ENCODE data around the gene RABGAP1L.
"Not testable (repeated sequence)": the region's sequence is repeated elsewhere in the genome, so short reads cannot be mapped to it uniquely, and the experiment has no call there.

RABGAP1L gene

GRCh38 chr1:174408146-174408545 lies 248.8 kb downstream of the RABGAP1L start:
- no peak overlapping the region for H3K4me3 Mint-ChIP-seq

DNA sequence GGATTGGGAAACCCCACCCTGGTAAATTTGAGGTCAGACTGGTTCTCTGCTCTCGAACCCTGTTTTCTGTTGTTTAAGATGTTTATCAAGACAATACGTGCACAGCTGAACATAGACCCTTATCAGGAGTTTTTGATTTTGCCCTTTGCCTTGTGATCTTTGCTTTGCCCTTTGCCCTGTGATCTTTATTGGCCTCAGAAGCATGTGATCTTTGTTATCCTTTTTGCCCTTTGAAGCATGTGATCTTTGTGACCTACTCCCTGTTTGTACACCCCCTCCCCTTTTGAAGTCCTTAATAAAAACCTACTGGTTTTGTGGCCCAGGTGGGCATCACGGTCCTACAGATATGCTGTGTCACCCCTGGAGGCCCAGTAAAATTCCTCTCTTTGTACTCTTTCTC lies 250.5 kb downstream of the RABGAP1L start:
- not testable (repeated sequence) for H3K36me3 Mint-ChIP-seq (ENCODE audit: low read depth); H3K4me1 Mint-ChIP-seq; H3K4me3 Mint-ChIP-seq; H3K27me3 Mint-ChIP-seq (ENCODE audit: low read depth, poor library complexity); DNase-seq; H3K27ac Mint-ChIP-seq; H3K9me3 Mint-ChIP-seq

More at GRCh38 chr1:174408146-174408545, 248.8 kb downstream of the RABGAP1L start:
- DNase-seq: no peak
- peaks cover 5% of the 10 kb centered on the region for H3K9me3 Mint-ChIP-seq
- no peaks in the 10 kb centered on the region for H3K4me1 Mint-ChIP-seq
- no peak for TF ChIP-seq CTCF (IDR thresholded peaks at IDR 0.05)
- H3K27ac Mint-ChIP-seq: no peak overlapping the region
- no peaks in the 10 kb centered on the region for H3K27me3 Mint-ChIP-seq (ENCODE audit: low read depth, poor library complexity)
- peaks cover 9% of the 10 kb centered on the region for H3K36me3 Mint-ChIP-seq (ENCODE audit: low read depth)

DNA sequence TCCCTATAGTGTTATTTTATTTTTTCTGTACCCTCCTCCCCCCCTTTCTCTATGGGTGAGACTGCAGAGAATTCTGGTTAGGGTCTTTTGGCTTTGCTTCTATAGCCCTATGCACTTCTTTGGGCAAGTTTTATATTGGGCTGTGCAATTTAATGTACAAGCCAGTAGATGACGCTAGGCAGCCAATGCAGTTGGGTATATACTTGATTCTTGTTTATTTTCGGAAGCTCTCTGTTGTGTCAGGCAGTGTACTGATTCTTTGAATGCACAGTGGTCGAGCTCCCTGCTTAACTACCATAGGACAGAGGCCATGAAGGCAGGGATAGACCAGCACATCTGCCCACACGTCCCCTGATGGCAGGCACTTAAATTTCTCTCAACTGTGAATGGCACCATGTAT lies 254.3 kb downstream of the RABGAP1L start:
- DNase-seq: no peak
- TF ChIP-seq CTCF (IDR thresholded peaks at IDR 0.05): peak; percentile 8
- Mint-ChIP-seq H3K4me1 (no peaks in the 10 kb centered on the region), H3K9me3 (peaks cover 5% of the 10 kb centered on the region), H3K27me3 (ENCODE audit: low read depth, poor library complexity) (no peaks in the 10 kb centered on the region), H3K27ac (no peak overlapping the region), H3K4me3 (no peak overlapping the region), H3K36me3 (ENCODE audit: low read depth) (peaks cover 8% of the 10 kb centered on the region)

- no peaks in the 10 kb centered on the region for H3K27me3 Mint-ChIP-seq (ENCODE audit: low read depth, poor library complexity)
- TF ChIP-seq CTCF (IDR thresholded peaks at IDR 0.05): no peak
- no peak overlapping the region for H3K27ac Mint-ChIP-seq
- peaks cover 5% of the 10 kb centered on the region for H3K9me3 Mint-ChIP-seq
- no peaks in the 10 kb centered on the region for H3K4me1 Mint-ChIP-seq
- no peak for DNase-seq
- H3K4me3 Mint-ChIP-seq: no peak overlapping the region
- H3K36me3 Mint-ChIP-seq (ENCODE audit: low read depth): peaks cover 5% of the 10 kb centered on the region
Observed at GRCh38 chr1:174414203-174414602, 254.9 kb downstream of the RABGAP1L start.

- no peak for DNase-seq
- TF ChIP-seq CTCF (IDR thresholded peaks at IDR 0.05): no peak
Observed at GRCh38 chr1:174415506-174415905, 256.2 kb downstream of the RABGAP1L start.

GRCh38 chr1:174417921-174418320 lies 258.6 kb downstream of the RABGAP1L start:
- no peaks in the 10 kb centered on the region for H3K4me1 Mint-ChIP-seq
- no peak overlapping the region for H3K27ac Mint-ChIP-seq
- DNase-seq: no peak
- H3K9me3 Mint-ChIP-seq: no peaks in the 10 kb centered on the region
- H3K27me3 Mint-ChIP-seq (ENCODE audit: low read depth, poor library complexity): no peaks in the 10 kb centered on the region
- H3K4me3 Mint-ChIP-seq: no peak overlapping the region
- TF ChIP-seq CTCF (IDR thresholded peaks at IDR 0.05): no peak
- H3K36me3 Mint-ChIP-seq (ENCODE audit: low read depth): no peaks in the 10 kb centered on the region

More at GRCh38 chr1:174415506-174415905, 256.2 kb downstream of the RABGAP1L start:
- Mint-ChIP-seq H3K36me3 (ENCODE audit: low read depth) (no peaks in the 10 kb centered on the region), H3K4me3 (no peak overlapping the region), H3K27ac (no peak overlapping the region), H3K27me3 (ENCODE audit: low read depth, poor library complexity) (no peaks in the 10 kb centered on the region), H3K4me1 (no peaks in the 10 kb centered on the region), H3K9me3 (no peaks in the 10 kb centered on the region)
